ENCODE measurements around the gene GOLGA8A.

The GOLGA8A gene, protein sequence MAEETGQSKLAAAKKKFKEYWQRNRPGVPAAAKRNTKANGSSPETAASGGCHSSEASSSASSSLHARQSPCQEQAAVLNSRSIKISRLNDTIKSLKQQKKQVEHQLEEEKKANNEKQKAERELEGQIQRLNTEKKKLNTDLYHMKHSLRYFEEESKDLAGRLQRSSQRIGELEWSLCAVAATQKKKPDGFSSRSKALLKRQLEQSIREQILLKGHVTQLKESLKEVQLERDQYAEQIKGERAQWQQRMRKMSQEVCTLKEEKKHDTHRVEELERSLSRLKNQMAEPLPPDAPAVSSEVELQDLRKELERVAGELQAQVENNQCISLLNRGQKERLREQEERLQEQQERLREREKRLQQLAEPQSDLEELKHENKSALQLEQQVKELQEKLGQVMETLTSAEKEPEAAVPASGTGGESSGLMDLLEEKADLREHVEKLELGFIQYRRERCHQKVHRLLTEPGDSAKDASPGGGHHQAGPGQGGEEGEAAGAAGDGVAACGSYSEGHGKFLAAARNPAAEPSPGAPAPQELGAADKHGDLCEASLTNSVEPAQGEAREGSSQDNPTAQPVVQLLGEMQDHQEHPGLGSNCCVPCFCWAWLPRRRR

DNA sequence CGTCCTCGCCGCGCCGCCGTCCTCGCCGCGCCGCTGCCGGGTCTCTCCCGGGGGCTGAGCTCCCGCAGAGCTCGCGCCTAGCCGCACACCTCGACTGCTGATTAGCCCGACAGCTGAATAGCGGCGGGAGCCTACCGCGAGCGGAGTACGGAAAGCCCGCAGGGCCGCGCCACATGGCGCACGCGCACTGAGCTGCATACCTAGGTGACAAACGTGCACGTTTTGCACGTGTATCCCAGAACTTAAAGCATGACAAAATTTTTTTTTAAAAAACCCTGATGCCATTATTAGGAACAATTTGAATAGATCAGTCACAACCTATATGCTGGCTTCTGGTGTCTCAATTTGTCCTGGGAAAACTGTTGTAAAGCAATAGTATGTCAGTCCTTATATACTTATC lies at the start of gene GOLGA8A:
GOLGA8A (minus strand) TSS at position 122 of the 400 bp plus-strand sequence. CDS start 48,117 bp downstream, outside the sequence.
- H3K36me3 ChIP-seq (ENCODE audit: control insufficient read depth, insufficient read depth, low read length) = no peaks in the 10 kb centered on the region
- no peak within 1 kb of the TSS for H3K27ac ChIP-seq (ENCODE audit: low read depth, low read length)
- H3K27me3 ChIP-seq (ENCODE audit: control insufficient read depth, insufficient read depth, low read length) = peaks cover 43% of the 10 kb centered on the region
- no peak within 1 kb of the TSS for H3K9ac ChIP-seq (ENCODE audit: low read depth, low read length)
- peaks cover 5% of the 10 kb centered on the region for H3K9me3 ChIP-seq (ENCODE audit: control insufficient read depth, insufficient read depth, low read length)
- peak within 1 kb of the TSS; percentile 63 for H3K4me3 ChIP-seq (ENCODE audit: low read depth, low read length)
- no peaks in the 10 kb centered on the region for H3K4me1 ChIP-seq (ENCODE audit: control insufficient read depth, insufficient read depth, low read length)

DNA sequence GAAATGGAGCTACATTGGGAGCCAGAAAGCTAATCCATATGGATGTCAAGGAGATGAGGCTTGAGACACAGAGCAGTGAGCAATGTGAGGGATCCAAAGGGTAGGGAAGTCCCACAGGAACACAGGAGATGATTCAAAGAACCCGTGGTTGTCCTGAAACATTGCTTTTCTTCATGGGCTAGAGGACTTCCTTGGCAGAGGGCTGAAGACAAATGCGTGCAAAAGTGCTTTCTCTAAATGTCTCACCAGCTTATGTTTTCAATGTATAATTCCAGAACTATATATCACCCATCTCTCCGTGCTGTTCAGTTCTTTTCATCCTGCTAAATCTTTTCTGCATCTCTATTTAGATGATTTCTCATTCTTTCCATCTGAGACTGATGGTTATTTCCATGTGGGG lies 46.0 kb upstream of the GOLGA8A start:
- no peak overlapping the region for H3K9ac ChIP-seq (ENCODE audit: low read depth, low read length)
- no peaks in the 10 kb centered on the region for H3K9me3 ChIP-seq (ENCODE audit: control insufficient read depth, insufficient read depth, low read length)
- peaks cover 3% of the 10 kb centered on the region; the same call in 1 of the 2 replicates for H3K27me3 ChIP-seq (ENCODE audit: control insufficient read depth, insufficient read depth, low read length)
- H3K36me3 ChIP-seq (ENCODE audit: control insufficient read depth, insufficient read depth, low read length) = no peaks in the 10 kb centered on the region
- H3K4me3 ChIP-seq (ENCODE audit: low read depth, low read length) = no peak overlapping the region
- no peaks in the 10 kb centered on the region for H3K4me1 ChIP-seq (ENCODE audit: control insufficient read depth, insufficient read depth, low read length)
- no peak overlapping the region for H3K27ac ChIP-seq (ENCODE audit: low read depth, low read length)

DNA sequence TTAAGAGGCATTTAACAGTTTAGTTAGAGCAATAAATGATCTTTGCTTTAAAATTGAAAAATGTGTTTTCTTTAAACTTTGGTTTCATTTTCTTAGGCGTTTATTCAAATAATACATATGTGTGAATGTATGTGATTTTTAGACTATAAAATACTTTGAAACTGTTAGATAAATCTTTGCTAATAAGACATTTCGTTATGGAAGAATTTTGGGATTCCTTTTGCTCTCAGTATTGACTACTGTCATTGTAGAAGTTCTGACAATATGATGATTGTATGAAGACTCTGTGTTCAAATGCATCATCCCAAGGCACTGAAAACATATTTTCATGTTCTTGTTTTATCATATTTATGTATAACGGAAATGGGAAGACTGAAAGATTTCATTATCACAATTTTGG lies 43.8 kb upstream of the GOLGA8A start:
- H3K27me3 ChIP-seq (ENCODE audit: control insufficient read depth, insufficient read depth, low read length) = peaks cover 3% of the 10 kb centered on the region; the same call in 1 of the 2 replicates
- no peak overlapping the region for H3K9ac ChIP-seq (ENCODE audit: low read depth, low read length)
- no peak overlapping the region for H3K27ac ChIP-seq (ENCODE audit: low read depth, low read length)
- no peaks in the 10 kb centered on the region for H3K9me3 ChIP-seq (ENCODE audit: control insufficient read depth, insufficient read depth, low read length)
- H3K4me3 ChIP-seq (ENCODE audit: low read depth, low read length) = no peak overlapping the region
- H3K36me3 ChIP-seq (ENCODE audit: control insufficient read depth, insufficient read depth, low read length) = no peaks in the 10 kb centered on the region
- 0 out of 2 replicates have a peak, but pooled peaks cover 3% of the 10 kb centered on the region for H3K4me1 ChIP-seq (ENCODE audit: control insufficient read depth, insufficient read depth, low read length)

DNA sequence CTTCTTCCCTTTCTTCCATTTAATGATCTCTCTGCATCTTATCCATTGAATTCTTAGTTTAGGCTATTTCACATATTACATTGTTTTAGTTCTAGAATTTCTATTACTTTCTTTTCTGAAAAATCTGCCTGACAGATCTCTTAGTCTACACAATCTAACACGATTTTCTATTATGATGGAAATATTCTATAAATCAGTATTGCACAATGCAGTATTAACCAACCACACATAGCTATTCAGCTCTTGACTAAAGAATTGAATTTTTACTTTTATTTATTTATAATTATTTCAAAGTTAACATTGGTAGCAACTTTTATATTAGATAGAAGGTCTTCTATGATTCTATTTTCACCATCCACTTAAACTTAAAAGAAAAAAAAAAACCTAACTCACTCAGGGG lies 36.2 kb upstream of the GOLGA8A start:
- Histone ChIP-seq H3K4me1 (ENCODE audit: control insufficient read depth, insufficient read depth, low read length) (0 out of 2 replicates have a peak, but pooled peaks cover 9% of the 10 kb centered on the region), H3K27me3 (ENCODE audit: control insufficient read depth, insufficient read depth, low read length) (no peaks in the 10 kb centered on the region), H3K27ac (ENCODE audit: low read depth, low read length) (no peak overlapping the region)

DNA sequence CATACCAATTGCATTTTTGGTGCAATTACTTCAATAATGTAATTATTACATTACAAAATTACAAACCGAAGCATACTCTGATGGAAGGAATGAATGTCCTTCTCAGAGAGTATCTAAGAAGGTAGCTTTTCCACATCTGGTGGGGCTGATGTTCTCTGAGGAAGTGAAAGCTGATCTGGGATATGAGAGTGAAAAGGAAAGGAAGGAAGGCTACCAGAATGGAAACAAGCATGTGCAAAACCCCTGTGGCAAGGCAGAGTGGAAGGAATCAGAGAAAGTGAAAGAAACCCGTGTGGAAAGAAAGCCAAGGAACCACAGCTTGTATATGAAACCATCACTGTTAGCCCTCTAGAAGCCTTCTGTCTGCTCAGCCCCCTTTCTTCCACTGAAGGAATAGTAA lies 35.3 kb upstream of the GOLGA8A start:
- Histone ChIP-seq H3K4me1 (ENCODE audit: control insufficient read depth, insufficient read depth, low read length) (0 out of 2 replicates have a peak, but pooled peaks cover 9% of the 10 kb centered on the region), H3K9me3 (ENCODE audit: control insufficient read depth, insufficient read depth, low read length) (no peaks in the 10 kb centered on the region), H3K9ac (ENCODE audit: low read depth, low read length) (no peak overlapping the region), H3K27me3 (ENCODE audit: control insufficient read depth, insufficient read depth, low read length) (no peaks in the 10 kb centered on the region), H3K27ac (ENCODE audit: low read depth, low read length) (no peak overlapping the region), H3K4me3 (ENCODE audit: low read depth, low read length) (no peak overlapping the region), H3K36me3 (ENCODE audit: control insufficient read depth, insufficient read depth, low read length) (no peaks in the 10 kb centered on the region)

More for the DNA sequence above, 36.2 kb upstream of the GOLGA8A start:
- Histone ChIP-seq H3K9me3 (ENCODE audit: control insufficient read depth, insufficient read depth, low read length) (no peaks in the 10 kb centered on the region), H3K4me3 (ENCODE audit: low read depth, low read length) (no peak overlapping the region), H3K9ac (ENCODE audit: low read depth, low read length) (no peak overlapping the region), H3K36me3 (ENCODE audit: control insufficient read depth, insufficient read depth, low read length) (no peaks in the 10 kb centered on the region)

DNA sequence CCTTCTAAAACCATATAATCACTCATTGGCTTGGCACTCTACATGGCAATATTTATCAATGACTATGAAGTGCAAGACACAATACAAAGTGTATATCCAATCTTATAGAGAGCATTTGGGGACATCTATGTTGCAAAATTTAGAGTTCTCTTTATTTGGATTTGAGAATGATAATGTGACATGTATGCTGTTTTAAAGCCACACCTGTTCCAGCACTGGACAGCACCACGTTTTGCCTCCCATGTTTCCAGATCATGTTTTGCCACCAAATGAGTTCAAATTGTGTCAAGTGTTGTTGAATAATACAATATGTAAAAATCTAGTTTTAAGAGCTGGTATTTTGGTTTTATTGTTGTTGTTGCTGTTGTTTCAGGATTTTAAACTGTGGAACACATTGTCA lies 33.3 kb upstream of the GOLGA8A start:
- 0 out of 2 replicates have a peak, but pooled peaks cover 1% of the 10 kb centered on the region for H3K4me1 ChIP-seq (ENCODE audit: control insufficient read depth, insufficient read depth, low read length)
- H3K36me3 ChIP-seq (ENCODE audit: control insufficient read depth, insufficient read depth, low read length) = no peaks in the 10 kb centered on the region
- H3K9me3 ChIP-seq (ENCODE audit: control insufficient read depth, insufficient read depth, low read length) = no peaks in the 10 kb centered on the region
- H3K27ac ChIP-seq (ENCODE audit: low read depth, low read length) = no peak overlapping the region
- H3K4me3 ChIP-seq (ENCODE audit: low read depth, low read length) = no peak overlapping the region
- no peak overlapping the region for H3K9ac ChIP-seq (ENCODE audit: low read depth, low read length)
- H3K27me3 ChIP-seq (ENCODE audit: control insufficient read depth, insufficient read depth, low read length) = no peaks in the 10 kb centered on the region

DNA sequence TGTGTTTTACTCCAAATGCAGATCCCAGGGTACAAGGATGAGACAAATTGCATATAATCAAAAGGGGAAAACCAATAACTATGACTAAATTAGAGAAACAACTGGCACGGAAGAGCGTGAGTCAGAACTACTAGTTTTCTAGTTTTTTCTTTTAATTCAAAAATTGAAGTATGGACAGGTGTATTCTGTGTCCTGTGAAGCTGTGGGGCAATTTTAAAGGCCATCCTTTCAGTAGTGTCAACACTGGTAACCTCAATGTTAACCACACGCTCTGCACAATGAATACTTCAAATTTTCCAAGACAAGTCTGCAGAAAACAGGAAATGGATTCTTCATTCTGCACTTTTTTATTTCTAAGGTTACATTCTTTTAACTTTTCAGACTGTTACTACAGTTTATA lies 32.5 kb upstream of the GOLGA8A start:
- Histone ChIP-seq H3K9me3 (ENCODE audit: control insufficient read depth, insufficient read depth, low read length) (no peaks in the 10 kb centered on the region), H3K9ac (ENCODE audit: low read depth, low read length) (no peak overlapping the region), H3K4me1 (ENCODE audit: control insufficient read depth, insufficient read depth, low read length) (no peaks in the 10 kb centered on the region), H3K27ac (ENCODE audit: low read depth, low read length) (no peak overlapping the region), H3K27me3 (ENCODE audit: control insufficient read depth, insufficient read depth, low read length) (no peaks in the 10 kb centered on the region), H3K36me3 (ENCODE audit: control insufficient read depth, insufficient read depth, low read length) (no peaks in the 10 kb centered on the region), H3K4me3 (ENCODE audit: low read depth, low read length) (no peak overlapping the region)

DNA sequence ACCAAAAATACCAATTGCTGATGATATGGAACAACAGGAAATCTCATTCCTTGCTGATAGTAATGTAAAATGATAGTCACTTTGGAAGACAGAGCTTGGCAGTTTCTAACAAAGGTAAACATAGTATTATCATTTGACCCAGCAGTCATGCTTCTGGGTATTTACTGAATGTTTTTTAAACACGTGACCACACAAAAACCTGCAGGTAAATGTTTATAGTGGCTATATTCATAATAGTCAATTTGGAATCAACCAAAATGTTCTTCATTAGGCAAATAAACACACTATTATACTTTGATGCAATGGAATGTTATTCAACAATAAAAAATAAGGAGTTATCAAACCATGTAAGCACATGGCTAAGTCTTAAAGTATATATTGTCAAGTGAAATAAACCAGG lies 24.1 kb upstream of the GOLGA8A start:
- no peak overlapping the region for H3K4me3 ChIP-seq (ENCODE audit: low read depth, low read length)
- no peaks in the 10 kb centered on the region; the same call in 1 of the 2 replicates for H3K27me3 ChIP-seq (ENCODE audit: control insufficient read depth, insufficient read depth, low read length)
- no peaks in the 10 kb centered on the region for H3K4me1 ChIP-seq (ENCODE audit: control insufficient read depth, insufficient read depth, low read length)
- no peaks in the 10 kb centered on the region for H3K9me3 ChIP-seq (ENCODE audit: control insufficient read depth, insufficient read depth, low read length)
- no peak overlapping the region for H3K9ac ChIP-seq (ENCODE audit: low read depth, low read length)
- H3K36me3 ChIP-seq (ENCODE audit: control insufficient read depth, insufficient read depth, low read length) = no peaks in the 10 kb centered on the region
- no peak overlapping the region for H3K27ac ChIP-seq (ENCODE audit: low read depth, low read length)

DNA sequence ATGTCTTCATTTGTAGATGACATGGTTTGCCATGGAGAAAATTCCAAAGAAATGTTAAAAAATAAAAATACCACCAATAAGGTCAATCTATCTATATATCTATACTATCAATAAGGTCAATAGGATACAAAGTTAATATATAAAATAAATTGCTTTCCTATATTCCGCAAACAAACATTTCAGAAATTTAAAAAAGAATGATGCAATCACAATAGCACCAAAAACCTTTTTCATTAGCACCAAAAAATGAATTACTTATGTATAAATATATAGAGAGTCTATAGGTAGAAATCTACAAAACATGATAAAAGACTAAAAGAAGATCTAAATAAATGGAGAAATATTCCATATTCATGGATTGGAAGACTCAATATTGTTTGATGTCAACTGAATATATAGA lies 22.8 kb upstream of the GOLGA8A start:
- Histone ChIP-seq H3K27ac (ENCODE audit: low read depth, low read length) (no peak overlapping the region), H3K9ac (ENCODE audit: low read depth, low read length) (no peak overlapping the region), H3K9me3 (ENCODE audit: control insufficient read depth, insufficient read depth, low read length) (no peaks in the 10 kb centered on the region), H3K27me3 (ENCODE audit: control insufficient read depth, insufficient read depth, low read length) (no peaks in the 10 kb centered on the region; the same call in 1 of the 2 replicates), H3K4me3 (ENCODE audit: low read depth, low read length) (no peak overlapping the region), H3K4me1 (ENCODE audit: control insufficient read depth, insufficient read depth, low read length) (no peaks in the 10 kb centered on the region), H3K36me3 (ENCODE audit: control insufficient read depth, insufficient read depth, low read length) (no peaks in the 10 kb centered on the region)

DNA sequence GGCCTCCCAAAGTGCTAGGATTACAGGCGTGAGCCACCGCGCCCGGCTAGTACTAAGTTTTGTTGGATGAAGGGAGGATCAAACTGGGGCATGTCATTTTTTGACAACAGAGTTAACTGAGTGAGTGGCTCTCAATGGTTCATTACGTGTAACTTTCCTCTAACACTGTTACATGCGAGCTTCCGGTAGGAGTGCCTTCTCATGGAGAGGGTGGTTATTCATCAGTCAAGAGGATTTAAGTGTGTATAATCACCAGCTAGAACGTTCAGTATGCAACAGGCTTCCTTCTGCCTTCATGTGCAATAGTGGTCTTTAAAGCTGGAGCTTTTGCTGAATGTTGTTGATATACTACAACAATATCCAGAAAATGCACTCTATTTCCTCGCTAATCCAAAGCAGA lies 19.1 kb upstream of the GOLGA8A start:
- Histone ChIP-seq H3K4me1 (ENCODE audit: control insufficient read depth, insufficient read depth, low read length) (no peaks in the 10 kb centered on the region), H3K9ac (ENCODE audit: low read depth, low read length) (no peak overlapping the region), H3K9me3 (ENCODE audit: control insufficient read depth, insufficient read depth, low read length) (no peaks in the 10 kb centered on the region), H3K27me3 (ENCODE audit: control insufficient read depth, insufficient read depth, low read length) (no peaks in the 10 kb centered on the region; the same call in 1 of the 2 replicates), H3K36me3 (ENCODE audit: control insufficient read depth, insufficient read depth, low read length) (no peaks in the 10 kb centered on the region), H3K27ac (ENCODE audit: low read depth, low read length) (no peak overlapping the region), H3K4me3 (ENCODE audit: low read depth, low read length) (no peak overlapping the region)

DNA sequence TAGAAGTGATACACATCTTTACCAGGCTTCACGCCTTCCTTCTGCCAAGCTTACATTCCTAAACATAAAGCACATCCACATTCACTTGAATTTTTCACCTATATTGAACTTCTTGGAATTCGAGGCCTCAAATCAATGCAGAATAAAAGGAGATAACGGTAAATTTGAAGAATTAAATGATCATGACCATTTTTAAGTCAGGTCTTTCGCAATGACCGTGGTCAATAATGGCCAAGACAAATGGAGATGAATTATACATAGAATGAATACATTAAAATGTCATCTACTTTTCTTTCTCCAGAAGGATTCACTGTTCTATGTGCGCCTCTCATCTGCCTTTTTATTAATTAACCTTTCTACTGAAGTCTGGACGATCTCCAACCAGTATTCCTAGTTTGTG lies 5.3 kb upstream of the GOLGA8A start:
- no peak overlapping the region for H3K4me3 ChIP-seq (ENCODE audit: low read depth, low read length)
- H3K9me3 ChIP-seq (ENCODE audit: control insufficient read depth, insufficient read depth, low read length) = peaks cover 3% of the 10 kb centered on the region
- no peaks in the 10 kb centered on the region for H3K36me3 ChIP-seq (ENCODE audit: control insufficient read depth, insufficient read depth, low read length)
- no peak overlapping the region for H3K27ac ChIP-seq (ENCODE audit: low read depth, low read length)
- H3K27me3 ChIP-seq (ENCODE audit: control insufficient read depth, insufficient read depth, low read length) = peaks cover 13% of the 10 kb centered on the region
- H3K9ac ChIP-seq (ENCODE audit: low read depth, low read length) = no peak overlapping the region
- H3K4me1 ChIP-seq (ENCODE audit: control insufficient read depth, insufficient read depth, low read length) = no peaks in the 10 kb centered on the region
